Left ventricle myocardium inferior (tissue), 1 donor: ENCODE measurements around the gene ABCA7. TPM values are rescaled to one million over a fixed set of nuclear protein-coding genes. Genes with fewer than 3 reads are reported as not detected.

ENCODE experiments used
- DNase-seq: peaks from one replicate; pipeline ENCODE4 v3.0.0-alpha.2; 2020
- H3K27ac ChIP-seq: fragments of 200-600 bp; replicated peaks from 2 replicates; pipeline ENCODE4 v1.8.0; 2021
- H3K27me3 ChIP-seq: fragments of 200-600 bp; 2 replicates; pipeline ENCODE4 v1.8.0; 2021; ENCODE audit warnings: low read depth
- H3K36me3 ChIP-seq: fragments of 200-600 bp; 2 replicates; pipeline ENCODE4 v1.8.0; 2021
- H3K4me1 ChIP-seq: fragments of 200-600 bp; 2 replicates; pipeline ENCODE4 v1.8.0; 2021
- H3K4me3 ChIP-seq: fragments of 200-600 bp; 2 replicates; pipeline ENCODE4 v1.8.0; 2021; ENCODE audit warnings: mild to moderate bottlenecking, moderate library complexity
- H3K9me3 ChIP-seq: fragments of 200-600 bp; replicated peaks from 2 replicates; pipeline ENCODE4 v1.8.0; 2021
- intact Hi-C: fragments of 100-400 bp; cut with micrococcal nuclease; formaldehyde crosslinking; loops from one replicate; pipeline ENCODE4 v1.11.0; 2022
- total RNA-seq: library from RNA; stranded (reverse); fragmentation: NEBNext Ultra II Directional; extraction: Animal tissue kit (Norgen Biotek cat#: 25700); gene quantifications from one replicate; pipeline ENCODE4 v1.2.1, GENCODE V29; 2021
- TF ChIP-seq, protein P1 (sequence below): fragments of 200-600 bp; IDR thresholded peaks from 2 replicates; pipeline ENCODE4 v1.8.0; 2021; ENCODE audit warnings: antibody characterized with exemption, mild to moderate bottlenecking, borderline replicate concordance
- donor health status: DM: no; HTN: yes; CAD: no; lungs with severe emphysema.

The ABCA7 gene
- total RNA-seq, 1 donor from 2014 or later = 9.3 TPM

GRCh38 chr19:1000591-1001537, 39.0 kb upstream of the ABCA7 start:
- no peaks in the 10 kb centered on the region for H3K9me3 ChIP-seq
- H3K27ac ChIP-seq = no peak overlapping the region
- no peak for DNase-seq
- H3K4me1 ChIP-seq = peaks cover 26% of the 10 kb centered on the region
- peaks cover 78% of the 10 kb centered on the region for H3K27me3 ChIP-seq
- TF ChIP-seq, protein P1, sequence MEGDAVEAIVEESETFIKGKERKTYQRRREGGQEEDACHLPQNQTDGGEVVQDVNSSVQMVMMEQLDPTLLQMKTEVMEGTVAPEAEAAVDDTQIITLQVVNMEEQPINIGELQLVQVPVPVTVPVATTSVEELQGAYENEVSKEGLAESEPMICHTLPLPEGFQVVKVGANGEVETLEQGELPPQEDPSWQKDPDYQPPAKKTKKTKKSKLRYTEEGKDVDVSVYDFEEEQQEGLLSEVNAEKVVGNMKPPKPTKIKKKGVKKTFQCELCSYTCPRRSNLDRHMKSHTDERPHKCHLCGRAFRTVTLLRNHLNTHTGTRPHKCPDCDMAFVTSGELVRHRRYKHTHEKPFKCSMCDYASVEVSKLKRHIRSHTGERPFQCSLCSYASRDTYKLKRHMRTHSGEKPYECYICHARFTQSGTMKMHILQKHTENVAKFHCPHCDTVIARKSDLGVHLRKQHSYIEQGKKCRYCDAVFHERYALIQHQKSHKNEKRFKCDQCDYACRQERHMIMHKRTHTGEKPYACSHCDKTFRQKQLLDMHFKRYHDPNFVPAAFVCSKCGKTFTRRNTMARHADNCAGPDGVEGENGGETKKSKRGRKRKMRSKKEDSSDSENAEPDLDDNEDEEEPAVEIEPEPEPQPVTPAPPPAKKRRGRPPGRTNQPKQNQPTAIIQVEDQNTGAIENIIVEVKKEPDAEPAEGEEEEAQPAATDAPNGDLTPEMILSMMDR = no peak
- intact Hi-C loops = no loop called here
- peak overlapping the region; percentile 49 for H3K4me3 ChIP-seq
- H3K36me3 ChIP-seq = no peaks in the 10 kb centered on the region

GRCh38 chr19:1001538-1002166, 38.3 kb upstream of the ABCA7 start:
- intact Hi-C loops = no loop called here

GRCh38 chr19:1002600-1002999, 37.3 kb upstream of the ABCA7 start:
- H3K4me3 ChIP-seq = no peak overlapping the region
- no peaks in the 10 kb centered on the region for H3K36me3 ChIP-seq
- TF ChIP-seq, protein P1 = no peak
- H3K27me3 ChIP-seq = peaks cover 61% of the 10 kb centered on the region
- H3K4me1 ChIP-seq = peaks cover 17% of the 10 kb centered on the region
- no peak overlapping the region for H3K27ac ChIP-seq
- DNase-seq = no peak
- H3K9me3 ChIP-seq = no peaks in the 10 kb centered on the region
- intact Hi-C loops = no loop called here

More at GRCh38 chr19:1001538-1002166, 38.3 kb upstream of the ABCA7 start:
- Histone ChIP-seq H3K27me3 (peaks cover 70% of the 10 kb centered on the region), H3K27ac (no peak overlapping the region), H3K9me3 (no peaks in the 10 kb centered on the region), H3K4me1 (peaks cover 18% of the 10 kb centered on the region), H3K4me3 (peak overlapping the region; percentile 49), H3K36me3 (no peaks in the 10 kb centered on the region)
- no peak for DNase-seq
- TF ChIP-seq, protein P1 = peak; percentile 93

DNA sequence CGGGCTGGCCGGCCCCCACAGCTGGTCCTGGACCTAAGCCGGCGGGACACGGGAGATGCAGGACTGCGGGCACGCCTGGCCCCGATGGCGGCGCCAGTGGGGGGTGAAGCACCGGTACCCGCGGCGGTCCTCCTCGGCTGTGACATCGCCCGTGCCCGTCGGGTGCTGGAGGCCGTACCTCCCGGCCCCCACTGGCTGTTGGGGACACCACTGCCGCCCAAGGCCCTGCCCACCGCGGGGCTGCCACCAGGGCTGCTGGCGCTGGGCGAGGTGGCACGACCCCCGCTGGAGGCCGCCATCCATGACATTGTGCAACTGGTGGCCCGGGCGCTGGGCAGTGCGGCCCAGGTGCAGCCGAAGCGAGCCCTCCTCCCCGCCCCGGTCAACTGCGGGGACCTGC, 36.6 kb upstream of the ABCA7 start:
- H3K27ac ChIP-seq = no peak overlapping the region
- TF ChIP-seq, protein P1 = no peak
- H3K36me3 ChIP-seq = no peaks in the 10 kb centered on the region
- H3K9me3 ChIP-seq = no peaks in the 10 kb centered on the region
- intact Hi-C loops = no loop called here
- peaks cover 54% of the 10 kb centered on the region for H3K27me3 ChIP-seq
- peaks cover 17% of the 10 kb centered on the region for H3K4me1 ChIP-seq
- no peak overlapping the region for H3K4me3 ChIP-seq
- DNase-seq = no peak

GRCh38 chr19:1004204-1004802, 35.6 kb upstream of the ABCA7 start:
- Histone ChIP-seq H3K27me3 (peaks cover 44% of the 10 kb centered on the region), H3K36me3 (peaks cover 5% of the 10 kb centered on the region), H3K9me3 (no peaks in the 10 kb centered on the region), H3K4me3 (no peak overlapping the region), H3K27ac (no peak overlapping the region), H3K4me1 (peaks cover 17% of the 10 kb centered on the region)
- TF ChIP-seq, protein P1 = no peak
- intact Hi-C loops = no loop called here
- no peak for DNase-seq
